ENCODE data around the gene C8A. TPM values are rescaled to one million over a fixed set of nuclear protein-coding genes. Genes with fewer than 3 reads are reported as not detected.

C8A gene
- total RNA-seq, 1 experiment from 2014 or later = not detected

DNA sequence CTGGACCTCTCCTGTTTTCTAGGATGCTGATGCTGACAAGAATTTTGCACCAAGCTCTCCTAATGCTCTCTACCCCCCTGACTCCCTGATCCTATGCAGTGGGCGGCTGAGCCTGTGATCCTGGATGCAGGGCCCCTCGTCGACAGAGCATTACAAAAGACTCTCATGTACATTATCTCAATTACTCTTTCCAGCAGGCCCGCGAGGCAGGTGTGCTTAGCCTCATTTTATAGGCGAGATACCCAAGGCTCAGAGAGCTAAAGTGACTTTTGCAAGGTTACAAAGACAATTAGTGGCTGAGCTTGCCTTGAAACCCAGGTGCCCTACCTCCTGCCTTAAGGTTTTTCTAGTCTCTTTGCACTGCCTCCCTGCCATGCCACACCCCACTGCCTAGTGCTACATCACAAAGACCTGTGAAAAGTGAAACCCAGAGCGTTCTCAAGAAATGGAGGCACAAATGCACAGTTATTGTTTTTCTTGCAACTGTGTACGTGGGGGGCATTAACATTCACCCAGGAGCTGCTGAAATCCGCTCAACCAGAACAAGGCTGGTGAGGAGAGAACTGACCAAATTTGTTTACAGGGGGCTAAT is 10.0 kb upstream of the C8A start:
- Histone ChIP-seq H3K4me1 (ENCODE audit: insufficient read depth, low read length) (no peaks in the 10 kb centered on the region), H3K27me3 (ENCODE audit: insufficient read depth, low read length) (no peaks in the 10 kb centered on the region), H3K4ac (ENCODE audit: low read depth, low read length) (no peak overlapping the region), H3K27ac (ENCODE audit: insufficient read length, low read depth, low read length) (no peak overlapping the region), H3K4me2 (ENCODE audit: insufficient read depth, insufficient read length, low read length) (no peak overlapping the region), H3K9me3 (ENCODE audit: control insufficient read depth, low read depth, low read length) (no peaks in the 10 kb centered on the region), H4K5ac (ENCODE audit: insufficient read length, low read depth, low read length) (no peak overlapping the region), H3T11ph (ENCODE audit: low read length) (no peak overlapping the region), H4K8ac (replicated peaks; ENCODE audit: insufficient read length, low read depth, low read length) (no peak overlapping the region), H3K14ac (ENCODE audit: insufficient read depth, low read length) (no peak overlapping the region), H2BK15ac (ENCODE audit: low read depth, low read length) (no peak overlapping the region), H4K91ac (ENCODE audit: insufficient read length, low read depth, low read length) (no peak overlapping the region), H3K56ac (ENCODE audit: insufficient read length, low read depth, low read length) (no peak overlapping the region), H3K79me2 (ENCODE audit: insufficient read depth, low read length) (no peaks in the 10 kb centered on the region), H2AFZ (ENCODE audit: low read length) (no peak overlapping the region), H3K23me2 (ENCODE audit: insufficient read length, low read depth, low read length, poor library complexity, severe bottlenecking) (no peaks in the 10 kb centered on the region), H3K23ac (ENCODE audit: insufficient read length, low read depth, low read length) (no peak overlapping the region), H4K20me1 (ENCODE audit: control insufficient read depth, insufficient read depth, insufficient read length) (no peaks in the 10 kb centered on the region), H2BK20ac (ENCODE audit: low read depth, low read length, poor library complexity, severe bottlenecking) (no peak overlapping the region), H3K79me1 (ENCODE audit: insufficient read depth, low read depth, low read length, poor library complexity, severe bottlenecking) (no peaks in the 10 kb centered on the region), H3K18ac (ENCODE audit: insufficient read length, low read depth, low read length) (no peak overlapping the region), H2BK12ac (ENCODE audit: insufficient read length, low read depth, low read length) (no peak overlapping the region), H2BK120ac (ENCODE audit: low read depth, low read length, poor library complexity, severe bottlenecking) (no peak overlapping the region), H3K9ac (ENCODE audit: extremely low read depth, insufficient read length, low read length) (no peak overlapping the region), H2BK5ac (ENCODE audit: insufficient read length, low read length) (no peak overlapping the region), H2AK5ac (ENCODE audit: insufficient read length, low read length) (no peak overlapping the region)
- H3K27me3 Mint-ChIP-seq (ENCODE audit: low read depth) = peaks cover 26% of the 10 kb centered on the region
- H3K9me3 Mint-ChIP-seq = peaks cover 0 to 5% of the 10 kb centered on the region in 2 experiments; a peak in 1 of 5 replicates
- no peak overlapping the region for H3K4me3 Mint-ChIP-seq
- peaks cover 15 to 25% of the 10 kb centered on the region in 2 experiments for H3K4me1 Mint-ChIP-seq
- no peak overlapping the region for H3K27ac Mint-ChIP-seq
- TF ChIP-seq, protein P1, sequence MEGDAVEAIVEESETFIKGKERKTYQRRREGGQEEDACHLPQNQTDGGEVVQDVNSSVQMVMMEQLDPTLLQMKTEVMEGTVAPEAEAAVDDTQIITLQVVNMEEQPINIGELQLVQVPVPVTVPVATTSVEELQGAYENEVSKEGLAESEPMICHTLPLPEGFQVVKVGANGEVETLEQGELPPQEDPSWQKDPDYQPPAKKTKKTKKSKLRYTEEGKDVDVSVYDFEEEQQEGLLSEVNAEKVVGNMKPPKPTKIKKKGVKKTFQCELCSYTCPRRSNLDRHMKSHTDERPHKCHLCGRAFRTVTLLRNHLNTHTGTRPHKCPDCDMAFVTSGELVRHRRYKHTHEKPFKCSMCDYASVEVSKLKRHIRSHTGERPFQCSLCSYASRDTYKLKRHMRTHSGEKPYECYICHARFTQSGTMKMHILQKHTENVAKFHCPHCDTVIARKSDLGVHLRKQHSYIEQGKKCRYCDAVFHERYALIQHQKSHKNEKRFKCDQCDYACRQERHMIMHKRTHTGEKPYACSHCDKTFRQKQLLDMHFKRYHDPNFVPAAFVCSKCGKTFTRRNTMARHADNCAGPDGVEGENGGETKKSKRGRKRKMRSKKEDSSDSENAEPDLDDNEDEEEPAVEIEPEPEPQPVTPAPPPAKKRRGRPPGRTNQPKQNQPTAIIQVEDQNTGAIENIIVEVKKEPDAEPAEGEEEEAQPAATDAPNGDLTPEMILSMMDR (conservative IDR thresholded peaks at IDR 0.05) = no peak
- no peak for DNase-seq
- peaks cover 0 to 5% (median 0%) of the 10 kb centered on the region in 3 experiments; a peak in 1 of 7 replicates for H3K36me3 Mint-ChIP-seq (ENCODE audit: insufficient read depth in 1 of 3, low read depth in 3 of 3)
- WGBS (ENCODE audit: extremely low coverage, insufficient read length, low lambda C conversion rate) = no CpG with 5 or more reads among the region's 9 CpGs

Data from H9 (cell line).